K562 (cell line): ENCODE measurements around the gene ADAMTS15. TPM values are rescaled to one million over a fixed set of nuclear protein-coding genes. Genes with fewer than 3 reads are reported as not detected.

ENCODE experiments used
- ATAC-seq: fragments of 200-7000 bp; cut with Tn5 transposase; 3 replicates; pipeline ENCODE4 v1.9.1; 2020; ENCODE audit warnings: moderate library complexity
- BruUV-seq: library from RNA; stranded (reverse); fragments of 400-500 nt; replicated peaks from 2 replicates; lab custom pipeline; 2021; lab: Mats Ljungman, UMichigan
- CTCF ChIA-PET: fragments of 300-600 bp; formaldehyde crosslinking; extraction: SDS; loops from one replicate; lab custom pipeline; 2021; ENCODE audit warnings: low intra/inter-chr PET ratio; lab: Yijun Ruan, JAX
- POLR2A ChIA-PET: fragments of 300-600, 350-650 bp; sonication (Branson Sonifier 250); formaldehyde crosslinking; extraction: SDS; loops from one replicate; lab custom pipeline; 2021; ENCODE audit warnings: antibody characterized with exemption, inconsistent platforms; lab: Yijun Ruan, JAX
- DNase-seq, 4 experiments: peaks; one replicate each; pipeline versions ENCODE4 v3.0.0 to v3.0.0-alpha.2; 2011 to 2018; ENCODE audit warnings: low spot score in 3 of 4, mixed read lengths in 3 of 4; ENCODE audit errors: extremely low read depth in 1 of 4
- FAIRE-seq: peaks from 2 replicates; lab custom pipeline; 2011; peaks lifted over from hg19 to GRCh38; lab: Jason Lieb, UNC
- H2AFZ ChIP-seq: 2 replicates; pipeline ENCODE4 v1.6.0; 2011; ENCODE audit warnings: low read depth, low read length, control low read depth, inconsistent platforms
- H3K27ac ChIP-seq: fragments of 200-600 bp; 3 replicates; pipeline ENCODE4 v1.8.0; 2011; ENCODE audit warnings: low read depth, mild to moderate bottlenecking, control low read depth, inconsistent platforms, low read length, moderate library complexity, mixed read lengths; ENCODE audit errors: extremely low read depth
- H3K27me3 ChIP-seq, 2 experiments: fragments of 300-600 bp in 1 of 2; 2 replicates in 1 of 2; 3 replicates in 1 of 2; pipeline versions ENCODE4 v1.6.0 to v1.8.0; 2011; ENCODE audit warnings: inconsistent platforms in 2 of 2, low read length in 2 of 2, mild to moderate bottlenecking in 1 of 2, mixed read lengths in 1 of 2, moderate library complexity in 1 of 2; ENCODE audit not compliant: control insufficient read depth in 2 of 2, insufficient read depth in 2 of 2
- H3K36me3 ChIP-seq: fragments of 300-600 bp; 3 replicates; pipeline ENCODE4 v1.8.0; 2011; ENCODE audit warnings: mild to moderate bottlenecking, low read length, inconsistent platforms; ENCODE audit not compliant: control insufficient read depth, insufficient read depth
- H3K4me1 ChIP-seq, 2 experiments: fragments of 200-600 bp in 1 of 2; replicated peaks in 1 of 2; 2 replicates in 1 of 2; 3 replicates in 1 of 2; pipeline versions ENCODE4 v1.5.1 to v1.8.0; 2011; ENCODE audit warnings: inconsistent platforms in 2 of 2, low read length in 2 of 2, mild to moderate bottlenecking in 1 of 2, mixed read lengths in 1 of 2, moderate library complexity in 1 of 2; ENCODE audit not compliant: control insufficient read depth in 2 of 2, insufficient read depth in 2 of 2
- H3K4me2 ChIP-seq: 2 replicates; pipeline ENCODE4 v1.6.1; 2011; ENCODE audit warnings: low read length, control low read depth, inconsistent platforms, mixed read lengths; ENCODE audit not compliant: insufficient read depth
- H3K4me3 ChIP-seq: fragments of 200-600 bp; sonication (generic), shearing (Covaris generic); 2 replicates; pipeline ENCODE4 v1.5.1; 2016; ENCODE audit warnings: control low read depth, inconsistent platforms
- H3K79me2 ChIP-seq: fragments of 200-600 bp; 3 replicates; pipeline ENCODE4 v1.8.0; 2011; ENCODE audit warnings: low read length, inconsistent platforms; ENCODE audit not compliant: control insufficient read depth, insufficient read depth
- H3K9ac ChIP-seq, 2 experiments: 2 replicates each; pipeline versions ENCODE4 v1.6.0 to v1.6.1; 2011; ENCODE audit warnings: low read depth in 2 of 2, low read length in 2 of 2, control low read depth in 1 of 2, inconsistent platforms in 1 of 2, mild to moderate bottlenecking in 1 of 2, mixed read lengths in 1 of 2; ENCODE audit not compliant: insufficient read depth in 1 of 2
- H3K9me1 ChIP-seq: one replicate; pipeline ENCODE4 v1.6.0; 2011; ENCODE audit warnings: inconsistent platforms, mild to moderate bottlenecking, low read length, moderate library complexity; ENCODE audit not compliant: control insufficient read depth, insufficient read depth
- H3K9me3 ChIP-seq: replicated peaks from 2 replicates; pipeline ENCODE4 v1.5.1; 2011; ENCODE audit warnings: low read depth, low read length, inconsistent platforms; ENCODE audit not compliant: control insufficient read depth, insufficient read depth
- H4K20me1 ChIP-seq: replicated peaks from 2 replicates; pipeline ENCODE4 v1.6.1; 2011; ENCODE audit warnings: low read length, inconsistent platforms, mixed read lengths; ENCODE audit not compliant: control insufficient read depth, insufficient read depth
- CBFB ChIP-seq: sonication (generic); formaldehyde crosslinking; IDR thresholded peaks from 2 replicates; pipeline ENCODE4 v1.4.0; 2020; ENCODE audit warnings: mild to moderate bottlenecking, missing genetic modification reagents
- HDAC1 ChIP-seq, 2 experiments: fragments of 450-650 bp; IDR thresholded peaks; 2 replicates each; pipeline ENCODE4 v1.6.1; 2016 to 2017; ENCODE audit warnings: inconsistent platforms in 1 of 2, mild to moderate bottlenecking in 1 of 2, moderate library complexity in 1 of 2
- HEY1 ChIP-seq: fragments of 250-450 bp; sonication (Bioruptor Pico); IDR thresholded peaks from 2 replicates; pipeline ENCODE4 v1.5.0; 2020; ENCODE audit warnings: mild to moderate bottlenecking, moderate library complexity, borderline replicate concordance
- KDM1A ChIP-seq, 2 experiments: fragments of 450-650 bp; IDR thresholded peaks; 2 replicates each; pipeline ENCODE4 v1.6.1; 2016; ENCODE audit warnings: mild to moderate bottlenecking in 2 of 2
- RBFOX2 ChIP-seq: fragments of 200-400 bp; formaldehyde crosslinking; IDR thresholded peaks from 2 replicates; pipeline ENCODE4 v1.6.1; 2017; ENCODE audit warnings: low read depth, mild to moderate bottlenecking, low read length, moderate library complexity
- RBM22 ChIP-seq: fragments of 200-400 bp; formaldehyde crosslinking; IDR thresholded peaks from 2 replicates; pipeline ENCODE4 v1.6.1; 2018; ENCODE audit warnings: low read length, low read depth; ENCODE audit not compliant: poor library complexity, severe bottlenecking
- RNF2 ChIP-seq: sonication (generic); IDR thresholded peaks from 2 replicates; pipeline ENCODE4 v1.6.1; 2016
- SRSF9 ChIP-seq: fragments of 200-400 bp; formaldehyde crosslinking; IDR thresholded peaks from 2 replicates; pipeline ENCODE4 v1.6.1; 2017; ENCODE audit warnings: low read depth, low read length, borderline replicate concordance
- TRIM24 ChIP-seq, 2 experiments: fragments of 450-650 bp; IDR thresholded peaks; 2 replicates each; pipeline ENCODE4 v1.6.1; 2016
- ZFP30 ChIP-seq: fragments of 250-450 bp; sonication (Bioruptor Pico); IDR thresholded peaks from 2 replicates; pipeline ENCODE4 v1.8.0; 2022; ENCODE audit warnings: moderate library complexity, mild to moderate bottlenecking, inconsistent platforms, borderline replicate concordance
- ZKSCAN8 ChIP-seq: fragments of 200-800 bp; sonication (Bioruptor generic); IDR thresholded peaks from 2 replicates; pipeline ENCODE4 v1.6.1; 2016; ENCODE audit warnings: missing genetic modification characterization, missing compliant biosample characterization
- WGBS: fragments of 100-300 bp; shearing (Covaris generic); methylation state at CpG from one replicate; pipeline ENCODE4 v1.1.6; 2016; ENCODE audit warnings: low coverage, mixed read lengths; ENCODE audit not compliant: insufficient coverage; ENCODE audit errors: missing lambda C conversion rate; 5-methylcytosine and 5-hydroxymethylcytosine counted together
- in situ Hi-C: fragments of 300-500 bp; cut with MboI; formaldehyde crosslinking; loops from 4 replicates; pipeline ENCODE4 v1.15.0; 2018; ENCODE audit warnings: inconsistent platforms, mixed read lengths
- intact Hi-C: fragments of 100-400 bp; cut with micrococcal nuclease; formaldehyde crosslinking; loops from 2 replicates; pipeline ENCODE4 v1.14.2; 2022
- polyA plus RNA-seq, 8 experiments: library from polyadenylated mRNA; depleted of rRNA in 4 of 8; stranded (reverse) in 5 of 8; unstranded in 3 of 8; fragments of >200 nt; fragmentation: Nextera tagmentation in 2 of 8; fragmentation: Illumina TruSeq in 1 of 8; extraction: Ambion mirVana in 2 of 8; extraction: Trizol in 1 of 8; gene quantifications; 2 replicates each; pipeline versions ENCODE4 v1.2.1 to v1.2.3, GENCODE V29; 2011 to 2014; ENCODE audit warnings: inconsistent platforms in 1 of 8, missing spikeins in 1 of 8
- total RNA-seq, 7 experiments: library from RNA; depleted of rRNA in 6 of 7; stranded (reverse); fragments of >200 nt in 6 of 7; fragmentation: Illumina TruSeq in 2 of 7; extraction: Trizol in 2 of 7; gene quantifications; 2 replicates each; pipeline versions ENCODE4 v1.2.1 to v1.2.3, GENCODE V29; 2011 to 2021; ENCODE audit warnings: low replicate concordance in 1 of 7
- TF ChIP-seq, protein P1 (sequence below): sonication (generic); formaldehyde crosslinking; IDR thresholded peaks from 2 replicates; pipeline ENCODE4 v1.8.1; 2023; ENCODE audit warnings: mild to moderate bottlenecking, missing genetic modification reagents, moderate library complexity
- TF ChIP-seq, protein P2 (sequence below): fragments of 450-650 bp; IDR thresholded peaks from 2 replicates; pipeline ENCODE4 v1.6.1; 2016; ENCODE audit warnings: borderline replicate concordance

ADAMTS15 gene
- total and polyA plus RNA-seq, 9 of the 15 experiments (the other 6 are each of a cell fraction or from before 2014, with no cell fraction given), result 0.04 TPM; not detected in 8

DNA sequence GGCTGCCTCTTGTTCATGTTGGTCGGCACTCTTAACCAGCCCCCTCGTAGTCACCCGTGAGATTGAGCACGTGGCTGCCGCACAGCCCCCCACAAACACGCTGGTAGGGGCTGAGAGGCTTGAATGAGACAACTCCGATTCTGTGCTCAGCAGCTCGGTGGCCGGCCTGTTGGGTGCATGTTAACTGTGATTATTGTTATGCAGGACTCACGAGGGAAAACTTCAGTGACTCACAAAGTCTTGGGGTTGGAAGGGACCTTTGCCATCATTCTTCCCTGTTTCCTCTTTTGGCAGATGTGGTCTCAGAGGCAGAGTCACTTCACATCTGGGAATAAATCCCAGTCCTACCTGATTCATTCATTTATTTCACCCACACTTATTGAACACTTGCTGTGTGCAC, 75.2 kb downstream of the ADAMTS15 start:
- no peak for ATAC-seq
- FAIRE-seq, result no peak
- WGBS, result 2% methylated on average over 10 of the region's 10 CpGs
- Histone ChIP-seq H4K20me1 (0 out of 2 replicates have a peak, but pooled peaks cover 4% of the 10 kb centered on the region), H2AFZ (no peak overlapping the region), H3K79me2 (no peaks in the 10 kb centered on the region), H3K27ac (no peak overlapping the region), H3K27me3 (peaks cover 11 to 35% of the 10 kb centered on the region in 2 experiments; a peak in 4 of 5 replicates), H3K4me2 (no peak overlapping the region), H3K36me3 (no peaks in the 10 kb centered on the region), H3K9me3 (no peaks in the 10 kb centered on the region), H3K9ac (no peak overlapping the region), H3K4me1 (peaks cover 6 to 7% of the 10 kb centered on the region in 2 experiments), H3K4me3 (no peak overlapping the region), H3K9me1 (no peaks in the 10 kb centered on the region)
- no peak for DNase-seq
- intact Hi-C loops, result no loop called here
- BruUV-seq, result no TSS peak
- ChIA-PET CTCF (no interaction called here), POLR2A (no interaction called here)
- no peak for TF ChIP-seq RBFOX2
- no peak for TF ChIP-seq TRIM24 (IDR thresholded peaks at IDR 0.05)
- no peak for TF ChIP-seq ZFP30 (CRISPR knock-in tag)
- no peak for TF ChIP-seq RNF2
- no peak for TF ChIP-seq KDM1A (IDR thresholded peaks at IDR 0.05)
- in situ Hi-C loops, result no loop called here

DNA sequence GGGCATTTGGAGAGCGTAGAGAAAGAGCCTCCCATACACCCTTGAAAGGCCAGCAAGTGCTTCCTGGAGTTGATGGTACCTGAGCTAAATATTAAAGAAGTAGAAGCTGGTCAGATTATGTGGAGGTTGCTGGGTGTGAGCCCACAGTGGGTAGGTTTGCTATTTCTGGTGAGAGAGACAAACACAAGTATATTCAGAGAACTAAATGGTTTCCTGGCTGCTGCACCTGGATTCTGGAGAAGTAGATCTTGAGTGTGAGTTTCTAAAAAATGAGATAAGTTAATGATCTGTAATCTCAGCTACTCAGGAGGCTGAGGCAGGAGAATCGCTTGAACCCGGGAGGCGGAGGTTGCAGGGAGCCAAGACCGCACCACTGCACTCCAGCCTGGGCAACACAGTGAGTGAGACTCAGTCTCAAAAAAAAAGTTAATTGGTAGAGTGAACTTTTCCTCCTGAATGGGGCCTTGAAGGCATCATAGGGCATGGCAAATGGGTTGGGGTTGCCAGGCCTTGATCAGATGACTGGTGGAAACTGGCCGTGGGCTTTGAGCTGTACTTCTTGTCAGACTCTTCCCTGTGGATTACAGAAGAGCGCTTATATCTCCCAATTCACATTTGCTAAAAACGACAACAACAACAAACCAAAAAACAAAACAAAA, 75.8 kb downstream of the ADAMTS15 start:
- POLR2A ChIA-PET, result no interaction called here
- TF ChIP-seq HEY1 (CRISPR knock-in tag) (no peak), ZKSCAN8 (no peak), SRSF9 (no peak), CBFB (CRISPR knock-in tag) (no peak), RBM22 (no peak), HDAC1 (IDR thresholded peaks at IDR 0.05) (no peak)
- TF ChIP-seq, protein P1, sequence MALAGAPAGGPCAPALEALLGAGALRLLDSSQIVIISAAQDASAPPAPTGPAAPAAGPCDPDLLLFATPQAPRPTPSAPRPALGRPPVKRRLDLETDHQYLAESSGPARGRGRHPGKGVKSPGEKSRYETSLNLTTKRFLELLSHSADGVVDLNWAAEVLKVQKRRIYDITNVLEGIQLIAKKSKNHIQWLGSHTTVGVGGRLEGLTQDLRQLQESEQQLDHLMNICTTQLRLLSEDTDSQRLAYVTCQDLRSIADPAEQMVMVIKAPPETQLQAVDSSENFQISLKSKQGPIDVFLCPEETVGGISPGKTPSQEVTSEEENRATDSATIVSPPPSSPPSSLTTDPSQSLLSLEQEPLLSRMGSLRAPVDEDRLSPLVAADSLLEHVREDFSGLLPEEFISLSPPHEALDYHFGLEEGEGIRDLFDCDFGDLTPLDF (CRISPR knock-in tag), result no peak
- TF ChIP-seq, protein P2, sequence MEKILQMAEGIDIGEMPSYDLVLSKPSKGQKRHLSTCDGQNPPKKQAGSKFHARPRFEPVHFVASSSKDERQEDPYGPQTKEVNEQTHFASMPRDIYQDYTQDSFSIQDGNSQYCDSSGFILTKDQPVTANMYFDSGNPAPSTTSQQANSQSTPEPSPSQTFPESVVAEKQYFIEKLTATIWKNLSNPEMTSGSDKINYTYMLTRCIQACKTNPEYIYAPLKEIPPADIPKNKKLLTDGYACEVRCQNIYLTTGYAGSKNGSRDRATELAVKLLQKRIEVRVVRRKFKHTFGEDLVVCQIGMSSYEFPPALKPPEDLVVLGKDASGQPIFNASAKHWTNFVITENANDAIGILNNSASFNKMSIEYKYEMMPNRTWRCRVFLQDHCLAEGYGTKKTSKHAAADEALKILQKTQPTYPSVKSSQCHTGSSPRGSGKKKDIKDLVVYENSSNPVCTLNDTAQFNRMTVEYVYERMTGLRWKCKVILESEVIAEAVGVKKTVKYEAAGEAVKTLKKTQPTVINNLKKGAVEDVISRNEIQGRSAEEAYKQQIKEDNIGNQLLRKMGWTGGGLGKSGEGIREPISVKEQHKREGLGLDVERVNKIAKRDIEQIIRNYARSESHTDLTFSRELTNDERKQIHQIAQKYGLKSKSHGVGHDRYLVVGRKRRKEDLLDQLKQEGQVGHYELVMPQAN, result no peak

More for the DNA sequence above, 75.8 kb downstream of the ADAMTS15 start:
- peaks cover 6 to 7% of the 10 kb centered on the region in 2 experiments for H3K4me1 ChIP-seq
- in situ Hi-C loops, result no loop called here
- H3K27me3 ChIP-seq, result peaks cover 13 to 36% of the 10 kb centered on the region in 2 experiments; a peak in 4 of 5 replicates
- intact Hi-C loops, result no loop called here
- H3K9ac ChIP-seq, result no peak overlapping the region
- no TSS peak for BruUV-seq
- WGBS, result 17% methylated on average over 8 of the region's 8 CpGs
- H2AFZ ChIP-seq, result no peak overlapping the region
- CTCF ChIA-PET, result no interaction called here
- no peaks in the 10 kb centered on the region for H3K9me1 ChIP-seq
- DNase-seq (no peak), ATAC-seq (no peak), FAIRE-seq (no peak)
- H3K79me2 ChIP-seq, result no peaks in the 10 kb centered on the region
- no peak overlapping the region for H3K4me3 ChIP-seq
- no peaks in the 10 kb centered on the region for H3K9me3 ChIP-seq
- H3K4me2 ChIP-seq, result no peak overlapping the region
- H3K27ac ChIP-seq, result no peak overlapping the region
- H3K36me3 ChIP-seq, result no peaks in the 10 kb centered on the region
- 0 out of 2 replicates have a peak, but pooled peaks cover 4% of the 10 kb centered on the region for H4K20me1 ChIP-seq
